ENCODE measurements around the gene FGGY.
"Not testable (repeated sequence)": the region's sequence is repeated elsewhere in the genome, so short reads cannot be mapped to it uniquely, and the experiment has no call there.

The FGGY gene

GRCh38 chr1:59735927-59736326 is 439.0 kb downstream of the FGGY start:
- not testable (repeated sequence) for DNase-seq (ENCODE audit: low spot score)

- no peak for DNase-seq (ENCODE audit: low spot score)
Observed at GRCh38 chr1:59736744-59737143, 439.9 kb downstream of the FGGY start.

- DNase-seq (ENCODE audit: low spot score) = no peak
Observed at GRCh38 chr1:59737638-59738037, 440.7 kb downstream of the FGGY start.

- DNase-seq (ENCODE audit: low spot score) = no peak
Observed at GRCh38 chr1:59738152-59738551, 441.3 kb downstream of the FGGY start.

GRCh38 chr1:59738591-59739015 is 441.7 kb downstream of the FGGY start:
- DNase-seq (ENCODE audit: low spot score) = no peak

- DNase-seq (ENCODE audit: low spot score) = no peak
Observed at GRCh38 chr1:59739111-59739510, 442.2 kb downstream of the FGGY start.

- DNase-seq (ENCODE audit: low spot score) = no peak
Observed at GRCh38 chr1:59742526-59742925, 445.6 kb downstream of the FGGY start.

- DNase-seq (ENCODE audit: low spot score) = peak; percentile 29
Observed at GRCh38 chr1:59743324-59744091, 446.6 kb downstream of the FGGY start.

- DNase-seq (ENCODE audit: low spot score) = no peak
Observed at GRCh38 chr1:59747420-59748024, 450.6 kb downstream of the FGGY start.

GRCh38 chr1:59748123-59748522 is 451.2 kb downstream of the FGGY start:
- no peak for DNase-seq (ENCODE audit: low spot score)

GRCh38 chr1:59750328-59751003 is 453.6 kb downstream of the FGGY start:
- no peak for DNase-seq (ENCODE audit: low spot score)

- no peak for DNase-seq (ENCODE audit: low spot score)
Observed at GRCh38 chr1:59751004-59751395, 454.1 kb downstream of the FGGY start.

- no peak for DNase-seq (ENCODE audit: low spot score)
Observed at GRCh38 chr1:59751801-59752200, 454.9 kb downstream of the FGGY start.

GRCh38 chr1:59752556-59753414 is 455.9 kb downstream of the FGGY start:
- peak; percentile 74 for DNase-seq (ENCODE audit: low spot score)

GRCh38 chr1:59755069-59755685 is 458.3 kb downstream of the FGGY start:
- no peak for DNase-seq (ENCODE audit: low spot score)

GRCh38 chr1:59757197-59757747 is 460.4 kb downstream of the FGGY start:
- DNase-seq (ENCODE audit: low spot score) = no peak

- DNase-seq (ENCODE audit: low spot score) = peak; percentile 85
Observed at GRCh38 chr1:59759156-59759925, 462.4 kb downstream of the FGGY start.

- no peak for DNase-seq (ENCODE audit: low spot score)
Observed at GRCh38 chr1:59761443-59761842, 464.5 kb downstream of the FGGY start.

- no peak for DNase-seq (ENCODE audit: low spot score)
Observed at GRCh38 chr1:59763418-59763817, 466.5 kb downstream of the FGGY start.

GRCh38 chr1:59765011-59765730 is 468.3 kb downstream of the FGGY start:
- DNase-seq (ENCODE audit: low spot score) = no peak

Data from globus pallidus (tissue), 1 donor.